Tibial nerve (tissue), 4 donors: Measurements from ENCODE around the gene EFR3B. TPM values are rescaled to one million over a fixed set of nuclear protein-coding genes. Genes with fewer than 3 reads are reported as not detected.

Experiments
- DNase-seq, 2 donors: peaks; one replicate each; pipeline ENCODE4 v3.0.0-alpha.2; 2019; ENCODE audit warnings: low spot score in 2 of 2
- H3K27ac ChIP-seq, 4 donors: fragments of 200-600 bp; sonication (generic) in 3 of 4; one replicate each; pipeline ENCODE4 v1.5.1; 2017 to 2019; ENCODE audit warnings: mild to moderate bottlenecking in 1 of 4
- H3K27me3 ChIP-seq, 2 donors: fragments of 200-600 bp; sonication (generic) in 1 of 2; one replicate each; pipeline versions ENCODE4 v1.5.1 to v1.6.0; 2017 to 2019
- H3K36me3 ChIP-seq, 3 donors: fragments of 200-600 bp; sonication (generic); one replicate each; pipeline ENCODE4 v1.5.1; 2018 to 2019
- H3K4me1 ChIP-seq, 4 donors: fragments of 200-600 bp; sonication (generic) in 3 of 4; one replicate each; pipeline ENCODE4 v1.5.1; 2017 to 2019
- H3K4me3 ChIP-seq, 4 donors: fragments of 200-600 bp; sonication (generic) in 3 of 4; one replicate each; pipeline ENCODE4 v1.5.1; 2017 to 2019; ENCODE audit warnings: mild to moderate bottlenecking in 1 of 4, moderate library complexity in 1 of 4
- H3K9me3 ChIP-seq, 4 donors: fragments of 200-600 bp; sonication (generic) in 3 of 4; one replicate each; pipeline ENCODE4 v1.5.1; 2017 to 2019
- EP300 ChIP-seq, 2 donors: sonication (generic); formaldehyde crosslinking; IDR thresholded peaks; one replicate each; pipeline ENCODE4 v1.6.1; 2017; ENCODE audit warnings: antibody characterized with exemption in 2 of 2, mild to moderate bottlenecking in 1 of 2
- POLR2A ChIP-seq, 2 donors: fragments of 450-650 bp; IDR thresholded peaks; one replicate each; pipeline ENCODE4 v1.6.1; 2017; ENCODE audit warnings: antibody characterized with exemption in 2 of 2, mild to moderate bottlenecking in 2 of 2, moderate library complexity in 2 of 2
- WGBS, 2 donors: methylation state at CpG; one replicate each; pipeline ENCODE4 v1.1.5; 2018; 5-methylcytosine and 5-hydroxymethylcytosine counted together
- total RNA-seq, 4 donors: library from RNA; depleted of rRNA; stranded (reverse); fragments of >200 nt; gene quantifications; one replicate each; pipeline ENCODE4 v1.1.0, GENCODE V29; 2016
- TF ChIP-seq, protein P1 (sequence below), 5 experiments: fragments of 200-600 bp in 3 of 5; fragments of 450-650 bp in 2 of 5; sonication (generic) in 3 of 5; IDR thresholded peaks; one replicate each; pipeline ENCODE4 v1.5.1; 2016 to 2019; ENCODE audit warnings: antibody characterized with exemption in 5 of 5, mild to moderate bottlenecking in 3 of 5, moderate library complexity in 2 of 5

Gene EFR3B
- total RNA-seq, 4 donors from 2014 or later: 5.4 to 7.1 (median 5.7) TPM

DNA sequence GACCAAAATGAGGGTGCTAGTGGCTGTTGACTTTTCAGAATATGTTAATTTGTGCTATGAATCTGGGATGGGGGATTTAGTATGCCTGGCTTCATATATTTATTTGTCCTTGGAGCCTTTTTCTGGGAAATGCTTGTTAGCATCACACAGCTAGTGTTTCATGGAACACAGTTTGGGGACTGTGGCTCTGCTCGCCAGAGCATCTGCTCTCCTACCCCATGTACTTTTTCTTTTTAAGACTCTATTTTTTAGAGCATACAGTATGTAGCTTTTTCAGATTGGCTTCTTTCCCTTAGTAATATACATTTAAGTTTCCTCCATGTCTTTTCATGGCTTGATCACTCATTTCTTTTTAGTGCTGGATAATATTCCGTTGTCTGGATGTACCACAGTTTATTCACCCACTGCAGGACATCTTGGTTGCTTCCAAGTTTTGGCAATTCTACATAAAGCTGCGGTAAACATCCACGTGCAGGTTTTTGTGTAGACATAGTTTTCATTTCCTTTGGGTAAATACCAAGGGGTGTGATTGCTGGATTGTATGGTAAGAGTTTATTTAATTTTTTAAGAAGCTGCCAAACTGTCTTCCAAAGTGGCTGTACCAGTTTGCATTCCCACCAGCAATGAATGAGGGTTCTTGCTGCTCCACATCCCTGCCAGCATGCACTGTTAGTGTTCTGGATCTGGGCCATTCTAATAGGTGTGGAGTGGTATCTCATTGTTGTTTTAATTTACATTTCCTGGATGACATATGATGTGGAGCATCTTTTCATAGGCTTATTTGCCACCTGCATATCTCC lies 44.1 kb downstream of the EFR3B start:
- no peak overlapping the region for H3K4me3 ChIP-seq
- H3K27me3 ChIP-seq: no peaks in the 10 kb centered on the region
- H3K27ac ChIP-seq: no peak overlapping the region
- peaks cover 0 to 16% (median 3%) of the 10 kb centered on the region in 4 donors for H3K4me1 ChIP-seq
- TF ChIP-seq POLR2A (IDR thresholded peaks at IDR 0.05): no peak
- no peak for TF ChIP-seq EP300 (IDR thresholded peaks at IDR 0.05)
- TF ChIP-seq, protein P1, sequence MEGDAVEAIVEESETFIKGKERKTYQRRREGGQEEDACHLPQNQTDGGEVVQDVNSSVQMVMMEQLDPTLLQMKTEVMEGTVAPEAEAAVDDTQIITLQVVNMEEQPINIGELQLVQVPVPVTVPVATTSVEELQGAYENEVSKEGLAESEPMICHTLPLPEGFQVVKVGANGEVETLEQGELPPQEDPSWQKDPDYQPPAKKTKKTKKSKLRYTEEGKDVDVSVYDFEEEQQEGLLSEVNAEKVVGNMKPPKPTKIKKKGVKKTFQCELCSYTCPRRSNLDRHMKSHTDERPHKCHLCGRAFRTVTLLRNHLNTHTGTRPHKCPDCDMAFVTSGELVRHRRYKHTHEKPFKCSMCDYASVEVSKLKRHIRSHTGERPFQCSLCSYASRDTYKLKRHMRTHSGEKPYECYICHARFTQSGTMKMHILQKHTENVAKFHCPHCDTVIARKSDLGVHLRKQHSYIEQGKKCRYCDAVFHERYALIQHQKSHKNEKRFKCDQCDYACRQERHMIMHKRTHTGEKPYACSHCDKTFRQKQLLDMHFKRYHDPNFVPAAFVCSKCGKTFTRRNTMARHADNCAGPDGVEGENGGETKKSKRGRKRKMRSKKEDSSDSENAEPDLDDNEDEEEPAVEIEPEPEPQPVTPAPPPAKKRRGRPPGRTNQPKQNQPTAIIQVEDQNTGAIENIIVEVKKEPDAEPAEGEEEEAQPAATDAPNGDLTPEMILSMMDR (IDR thresholded peaks at IDR 0.05): no peak
- H3K9me3 ChIP-seq: no peaks in the 10 kb centered on the region
- 96% methylated on average over 4 of the region's 4 CpGs for WGBS, 2 donors
- H3K36me3 ChIP-seq: no peaks in the 10 kb centered on the region
- no peak for DNase-seq

DNA sequence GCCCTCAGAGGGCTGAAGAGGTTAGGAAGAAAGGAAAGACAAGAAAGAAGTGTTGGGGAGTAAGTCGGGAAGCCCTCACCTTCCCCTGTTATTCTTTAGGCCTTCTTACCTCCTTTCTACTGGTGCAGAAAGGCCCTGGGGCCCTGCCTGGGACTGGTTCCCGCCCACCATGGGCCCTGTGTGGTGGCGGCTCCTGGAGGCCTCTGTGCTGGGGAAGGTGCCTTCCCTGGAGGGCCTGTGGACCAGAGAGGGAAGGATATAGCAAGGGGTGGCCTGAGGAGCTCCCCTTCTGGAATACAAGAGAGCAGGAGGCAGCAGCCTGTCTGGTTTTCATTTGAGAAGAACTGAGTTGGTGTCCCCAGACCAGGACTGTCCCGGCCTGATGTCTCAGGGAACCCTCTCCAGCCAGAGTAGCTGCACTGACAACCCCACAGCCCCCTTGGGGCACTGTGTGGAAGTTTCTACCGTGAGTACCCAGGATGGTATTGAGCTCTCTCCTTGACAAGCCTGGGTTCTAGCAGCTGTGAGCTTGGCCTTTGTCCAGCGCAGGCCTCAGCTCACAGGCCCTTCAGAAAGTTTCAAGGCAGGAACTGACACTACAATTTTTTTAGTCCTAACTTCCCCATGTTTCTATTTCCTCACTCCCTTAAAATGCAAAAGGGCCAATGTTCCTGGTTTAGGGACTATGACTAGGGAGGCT lies 47.1 kb downstream of the EFR3B start:
- no peak overlapping the region for H3K27ac ChIP-seq
- H3K36me3 ChIP-seq: no peaks in the 10 kb centered on the region
- no peak overlapping the region for H3K4me3 ChIP-seq
- no peaks in the 10 kb centered on the region for H3K9me3 ChIP-seq
- peaks cover 0 to 19% (median 3%) of the 10 kb centered on the region in 4 donors for H3K4me1 ChIP-seq
- DNase-seq: no peak
- TF ChIP-seq, protein P1 (IDR thresholded peaks at IDR 0.05): no peak
- TF ChIP-seq EP300 (IDR thresholded peaks at IDR 0.05) (no peak), POLR2A (IDR thresholded peaks at IDR 0.05) (no peak)
- WGBS, 2 donors: 86 to 87% methylated on average over 6 of the region's 6 CpGs
- no peaks in the 10 kb centered on the region for H3K27me3 ChIP-seq

GRCh38 chr2:25089605-25090315 lies 47.9 kb downstream of the EFR3B start:
- DNase-seq: no peak
- Histone ChIP-seq H3K4me3 (no peak overlapping the region), H3K4me1 (peaks cover 0 to 19% (median 3%) of the 10 kb centered on the region in 4 donors), H3K9me3 (no peaks in the 10 kb centered on the region), H3K36me3 (peaks cover 0 to 2% (median 0%) of the 10 kb centered on the region in 3 donors), H3K27ac (no peak overlapping the region), H3K27me3 (no peaks in the 10 kb centered on the region)
- TF ChIP-seq, protein P1 (IDR thresholded peaks at IDR 0.05): no peak
- TF ChIP-seq EP300 (IDR thresholded peaks at IDR 0.05) (no peak), POLR2A (IDR thresholded peaks at IDR 0.05) (no peak)
- WGBS, 2 donors: 48 to 54% methylated on average over 9 to 11 of the region's 11 CpGs

- no peaks in the 10 kb centered on the region for H3K9me3 ChIP-seq
- WGBS, 2 donors: 74 to 79% methylated on average over 8 of the region's 8 CpGs
- H3K4me1 ChIP-seq: peaks cover 0 to 19% (median 3%) of the 10 kb centered on the region in 4 donors
- H3K36me3 ChIP-seq: peaks cover 0 to 4% (median 0%) of the 10 kb centered on the region in 3 donors
- H3K4me3 ChIP-seq: no peak overlapping the region
- H3K27ac ChIP-seq: no peak overlapping the region
- no peaks in the 10 kb centered on the region for H3K27me3 ChIP-seq
- no peak for TF ChIP-seq POLR2A (IDR thresholded peaks at IDR 0.05)
- TF ChIP-seq, protein P1 (IDR thresholded peaks at IDR 0.05): no peak
- TF ChIP-seq EP300 (IDR thresholded peaks at IDR 0.05): no peak
- no peak for DNase-seq
Measured at GRCh38 chr2:25090801-25091200, 48.9 kb downstream of the EFR3B start.
